LNCaP clone FGC (cell line): ENCODE measurements around the gene BAZ2A.

ENCODE experiments used
- DNase-seq: peaks from one replicate; pipeline ENCODE4 v3.0.0-alpha.2; 2011; ENCODE audit warnings: low read depth
- H3K4me3 ChIP-seq: 2 replicates; pipeline ENCODE4 v1.5.1; 2011; ENCODE audit warnings: mild to moderate bottlenecking, low read depth, low read length, control low read depth
- TF ChIP-seq, protein P1 (sequence below): IDR thresholded peaks from 2 replicates; pipeline ENCODE4 v1.5.1; 2012; ENCODE audit warnings: mild to moderate bottlenecking; ENCODE audit not compliant: control insufficient read depth, insufficient read depth; ENCODE audit errors: extremely low read depth

BAZ2A gene

DNA sequence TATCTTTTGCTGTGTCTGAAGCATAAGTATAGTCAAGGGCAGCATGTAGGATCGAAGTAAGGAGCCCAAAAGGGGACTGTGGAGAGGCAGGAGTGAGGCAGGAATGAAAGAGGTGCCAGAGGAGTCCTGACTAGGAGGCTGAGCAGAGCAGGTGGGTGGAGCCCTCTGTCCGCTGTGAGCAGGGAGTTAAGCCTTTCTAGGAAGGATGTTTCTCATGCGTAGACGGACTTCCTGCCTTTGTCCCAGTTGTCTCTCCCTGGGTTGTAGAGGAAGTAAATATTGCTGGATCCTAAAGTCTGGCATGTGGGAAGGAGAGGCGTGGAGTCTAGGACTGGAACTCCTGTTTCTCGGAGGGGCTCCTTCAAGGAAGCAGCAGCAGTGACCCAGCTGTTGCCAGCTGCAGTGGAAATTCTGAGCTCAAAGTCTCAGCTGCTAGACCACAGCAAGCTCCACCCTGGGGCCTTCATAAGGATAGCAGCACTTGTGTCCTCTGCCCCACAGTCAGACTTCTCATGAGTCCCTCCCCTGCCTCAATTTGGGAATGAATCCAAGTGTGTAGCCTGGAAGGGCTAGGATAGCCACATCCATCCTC is 64.5 kb downstream of the BAZ2A start:
- no peak for DNase-seq
- TF ChIP-seq, protein P1, sequence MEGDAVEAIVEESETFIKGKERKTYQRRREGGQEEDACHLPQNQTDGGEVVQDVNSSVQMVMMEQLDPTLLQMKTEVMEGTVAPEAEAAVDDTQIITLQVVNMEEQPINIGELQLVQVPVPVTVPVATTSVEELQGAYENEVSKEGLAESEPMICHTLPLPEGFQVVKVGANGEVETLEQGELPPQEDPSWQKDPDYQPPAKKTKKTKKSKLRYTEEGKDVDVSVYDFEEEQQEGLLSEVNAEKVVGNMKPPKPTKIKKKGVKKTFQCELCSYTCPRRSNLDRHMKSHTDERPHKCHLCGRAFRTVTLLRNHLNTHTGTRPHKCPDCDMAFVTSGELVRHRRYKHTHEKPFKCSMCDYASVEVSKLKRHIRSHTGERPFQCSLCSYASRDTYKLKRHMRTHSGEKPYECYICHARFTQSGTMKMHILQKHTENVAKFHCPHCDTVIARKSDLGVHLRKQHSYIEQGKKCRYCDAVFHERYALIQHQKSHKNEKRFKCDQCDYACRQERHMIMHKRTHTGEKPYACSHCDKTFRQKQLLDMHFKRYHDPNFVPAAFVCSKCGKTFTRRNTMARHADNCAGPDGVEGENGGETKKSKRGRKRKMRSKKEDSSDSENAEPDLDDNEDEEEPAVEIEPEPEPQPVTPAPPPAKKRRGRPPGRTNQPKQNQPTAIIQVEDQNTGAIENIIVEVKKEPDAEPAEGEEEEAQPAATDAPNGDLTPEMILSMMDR, result no peak
- no peak overlapping the region for H3K4me3 ChIP-seq

DNA sequence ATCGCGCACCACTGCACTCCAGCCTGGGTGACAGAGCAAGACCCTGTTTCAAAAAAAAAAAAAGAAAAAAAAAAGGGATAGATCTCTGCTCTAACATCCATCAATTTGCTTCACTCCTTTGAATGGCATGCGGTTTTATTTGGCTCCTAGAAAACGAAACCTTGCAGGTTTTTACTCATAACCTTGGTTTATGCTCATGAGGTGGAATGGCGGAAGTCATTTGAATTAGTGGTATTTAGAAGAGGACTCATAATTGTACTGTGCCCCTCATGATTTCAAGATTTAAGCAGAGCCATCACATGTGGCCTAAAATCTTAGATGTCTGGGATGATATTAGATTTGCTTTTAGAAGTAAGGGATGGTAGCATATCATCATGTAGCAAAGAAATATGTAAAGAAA is 79.1 kb downstream of the BAZ2A start:
- TF ChIP-seq, protein P1, result no peak
- H3K4me3 ChIP-seq, result no peak overlapping the region
- no peak for DNase-seq

DNA sequence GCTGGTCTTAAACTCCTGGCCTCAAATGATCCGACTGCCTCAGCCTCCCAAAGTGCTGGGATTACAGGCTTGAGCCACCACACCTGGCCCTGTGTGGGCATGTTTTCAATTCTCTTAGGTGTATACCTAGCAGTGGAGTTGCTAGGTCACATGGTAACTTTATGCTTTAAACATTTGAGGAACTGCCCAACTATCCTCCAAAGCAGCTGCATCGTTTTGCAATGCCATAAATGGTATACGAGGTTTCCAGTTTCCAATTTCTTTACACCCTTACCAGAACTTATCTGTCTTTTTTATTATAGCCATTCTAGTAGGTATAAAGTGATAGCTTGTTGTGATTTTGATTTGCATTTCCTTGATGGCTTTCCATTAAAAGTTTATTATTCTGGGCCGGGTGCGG is 83.4 kb downstream of the BAZ2A start:
- no peak for DNase-seq
- TF ChIP-seq, protein P1, result no peak
- no peak overlapping the region for H3K4me3 ChIP-seq
